Sigmoid colon (tissue), 4 donors: Measurements from ENCODE around the gene DLX3.

Experiments
- CTCF ChIP-seq, 4 experiments: fragments of 450-650 bp in 3 of 4; fragments of 200-600 bp in 1 of 4; IDR thresholded peaks; one replicate each; pipeline ENCODE4 v1.5.1; 2016 to 2019; ENCODE audit warnings: antibody characterized with exemption in 4 of 4, mild to moderate bottlenecking in 3 of 4, moderate library complexity in 2 of 4
- EP300 ChIP-seq, 4 donors: sonication (generic); formaldehyde crosslinking; IDR thresholded peaks; one replicate each; pipeline ENCODE4 v1.6.1; 2017; ENCODE audit warnings: antibody characterized with exemption in 4 of 4
- POLR2A ChIP-seq, 2 donors: fragments of 450-650 bp; IDR thresholded peaks; one replicate each; pipeline ENCODE4 v1.6.1; 2016; ENCODE audit warnings: antibody characterized with exemption in 2 of 2, mild to moderate bottlenecking in 2 of 2, moderate library complexity in 2 of 2
- POLR2AphosphoS5 ChIP-seq, 4 donors: sonication (generic); formaldehyde crosslinking; IDR thresholded peaks; one replicate each; pipeline ENCODE4 v1.6.1; 2017; ENCODE audit warnings: antibody characterized with exemption in 4 of 4

GRCh38 chr17:50037321-50038107, 42.5 kb upstream of the DLX3 start:
- TF ChIP-seq CTCF (IDR thresholded peaks at IDR 0.05): no peak
- TF ChIP-seq POLR2AphosphoS5 (IDR thresholded peaks at IDR 0.05): peak; percentile 33 to 72 (median 66)
- no peak for TF ChIP-seq EP300 (IDR thresholded peaks at IDR 0.05)
- no peak for TF ChIP-seq POLR2A (IDR thresholded peaks at IDR 0.05)
